ENCODE results near the gene COL6A1. TPM values are rescaled to one million over a fixed set of nuclear protein-coding genes. Genes with fewer than 3 reads are reported as not detected.

COL6A1 gene
- total RNA-seq, 1 donor from 2014 or later, result 2,452 TPM

GRCh38 chr21:45994759-45995685, 13.5 kb downstream of the COL6A1 start:
- no peak for DNase-seq (ENCODE audit: low spot score)

GRCh38 chr21:45995686-45996179, 14.2 kb downstream of the COL6A1 start:
- DNase-seq (ENCODE audit: low spot score), result no peak

GRCh38 chr21:45996311-45997204, 15.0 kb downstream of the COL6A1 start:
- DNase-seq (ENCODE audit: low spot score), result no peak

GRCh38 chr21:45997205-45997494, 15.6 kb downstream of the COL6A1 start:
- DNase-seq (ENCODE audit: low spot score), result no peak

GRCh38 chr21:45997495-45998275, 16.1 kb downstream of the COL6A1 start:
- DNase-seq (ENCODE audit: low spot score), result no peak

GRCh38 chr21:45998276-45998701, 16.7 kb downstream of the COL6A1 start:
- DNase-seq (ENCODE audit: low spot score), result no peak

GRCh38 chr21:45998871-45999580, 17.5 kb downstream of the COL6A1 start:
- DNase-seq (ENCODE audit: low spot score), result no peak

- no peak for DNase-seq (ENCODE audit: low spot score)
Measured at GRCh38 chr21:45999581-46000181, 18.1 kb downstream of the COL6A1 start.

GRCh38 chr21:46000182-46000730, 18.7 kb downstream of the COL6A1 start:
- no peak for DNase-seq (ENCODE audit: low spot score)

- DNase-seq (ENCODE audit: low spot score), result no peak
Measured at GRCh38 chr21:46000731-46001641, 19.4 kb downstream of the COL6A1 start.

GRCh38 chr21:46001821-46002681, 20.5 kb downstream of the COL6A1 start:
- DNase-seq (ENCODE audit: low spot score), result no peak

- DNase-seq (ENCODE audit: low spot score), result no peak
Measured at GRCh38 chr21:46002841-46003574, 21.4 kb downstream of the COL6A1 start.

GRCh38 chr21:46003575-46004007, 22.0 kb downstream of the COL6A1 start:
- DNase-seq (ENCODE audit: low spot score), result no peak

GRCh38 chr21:46004168-46004861, 22.7 kb downstream of the COL6A1 start:
- no peak for DNase-seq (ENCODE audit: low spot score)

- no peak for DNase-seq (ENCODE audit: low spot score)
Measured at GRCh38 chr21:46005081-46005480, 23.5 kb downstream of the COL6A1 start.

GRCh38 chr21:46005481-46005881, 23.9 kb downstream of the COL6A1 start:
- no peak for DNase-seq (ENCODE audit: low spot score)

Data from umbilical cord (tissue), 2 donors.